Activated CD8-positive, alpha-beta T cell treated with anti-CD3 and anti-CD28 coated beads for 36 hours (primary cell): ENCODE data around the gene GATD1. TPM values are rescaled to one million over a fixed set of nuclear protein-coding genes. Genes with fewer than 3 reads are reported as not detected.

ENCODE experiments used
- ATAC-seq: fragments of 200-7000 bp; cut with Tn5 transposase; one replicate; pipeline ENCODE4 v1.10.0; 2021; ENCODE audit warnings: mild to moderate bottlenecking, moderate library complexity
- CTCF ChIA-PET: fragments of 350-600 bp; sonication (Branson Sonifier 250); formaldehyde crosslinking; loops from one replicate; lab custom pipeline; 2021; ENCODE audit warnings: antibody characterized with exemption; lab: Charles Lee
- POLR2A ChIA-PET: fragments of 350-600 bp; sonication (Branson Sonifier 250); formaldehyde crosslinking; loops from one replicate; lab custom pipeline; 2021; ENCODE audit warnings: antibody characterized with exemption; lab: Charles Lee
- DNase-seq: peaks from one replicate; pipeline ENCODE4 v3.0.0-alpha.2; 2020
- H3K27ac Mint-ChIP-seq: one replicate; pipeline ENCODE4 v1.8.0; 2021; ENCODE audit warnings: mild to moderate bottlenecking, mixed read lengths
- H3K27me3 Mint-ChIP-seq: one replicate; pipeline ENCODE4 v1.8.0; 2021; ENCODE audit warnings: mixed read lengths
- H3K36me3 Mint-ChIP-seq: one replicate; pipeline ENCODE4 v1.8.0; 2021; ENCODE audit warnings: low read depth, mixed read lengths
- H3K4me1 Mint-ChIP-seq: one replicate; pipeline ENCODE4 v1.8.0; 2021; ENCODE audit warnings: low read depth, mixed read lengths
- H3K4me3 Mint-ChIP-seq: one replicate; pipeline ENCODE4 v1.8.0; 2021; ENCODE audit warnings: mild to moderate bottlenecking, moderate library complexity, mixed read lengths
- H3K9me3 Mint-ChIP-seq: one replicate; pipeline ENCODE4 v1.8.0; 2021; ENCODE audit warnings: mixed read lengths
- intact Hi-C: fragments of 100-400 bp; cut with micrococcal nuclease; formaldehyde crosslinking; loops from one replicate; pipeline ENCODE4 v1.10.0; 2022
- total RNA-seq, 2 experiments: library from RNA; stranded (reverse); gene quantifications; one replicate each; pipeline ENCODE4 v1.2.3, GENCODE V29; 2021
- TF ChIP-seq, protein P1 (sequence below): fragments of 200-600 bp; IDR thresholded peaks from one replicate; pipeline ENCODE4 v1.8.0; 2022; ENCODE audit warnings: antibody characterized with exemption, mild to moderate bottlenecking

GATD1 gene
- total RNA-seq, 2 experiments from 2014 or later, result 45.8 to 48.8 TPM

DNA sequence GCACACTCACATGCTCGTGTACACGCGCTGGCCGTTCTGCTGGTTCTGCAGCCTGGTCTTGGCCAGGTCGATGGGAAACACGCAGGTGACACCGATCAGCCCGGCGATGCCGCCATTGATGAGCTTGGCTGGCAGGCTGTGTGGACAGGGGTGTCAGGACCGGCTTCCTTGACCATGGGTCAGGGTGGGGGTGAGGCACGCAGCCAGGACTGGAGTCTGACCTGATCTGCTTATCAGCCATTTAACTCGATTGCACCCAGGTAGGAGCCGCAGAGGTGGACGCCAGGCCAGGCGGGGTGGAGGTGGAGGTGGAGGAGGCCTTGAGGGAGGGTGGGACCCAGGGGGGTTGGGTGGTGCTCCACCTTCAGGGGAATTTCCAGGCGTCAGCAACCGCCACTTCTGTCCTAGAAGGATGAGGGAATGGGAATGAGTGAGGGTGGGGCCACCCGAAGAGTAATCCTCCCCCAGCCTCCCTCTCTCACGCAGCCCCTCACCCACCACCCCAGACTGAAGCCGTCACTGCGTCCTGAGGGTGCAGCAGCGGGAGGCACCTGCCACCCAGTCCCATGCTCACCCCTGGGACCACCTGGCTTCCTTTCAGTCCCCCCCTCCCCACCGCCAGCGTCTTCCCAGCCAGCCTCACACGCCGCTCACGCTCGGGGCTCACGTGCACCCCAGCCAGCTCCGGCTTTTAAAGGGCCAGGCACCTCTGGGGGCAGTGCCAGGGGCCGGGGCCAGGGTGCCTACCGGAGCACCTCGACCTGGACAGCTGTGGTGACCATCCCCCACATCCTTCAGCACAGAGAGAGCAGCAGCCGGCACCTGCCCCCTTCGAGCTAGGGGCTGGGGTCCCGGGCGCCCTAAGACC, 17.7 kb upstream of the GATD1 start:
- TF ChIP-seq, protein P1, sequence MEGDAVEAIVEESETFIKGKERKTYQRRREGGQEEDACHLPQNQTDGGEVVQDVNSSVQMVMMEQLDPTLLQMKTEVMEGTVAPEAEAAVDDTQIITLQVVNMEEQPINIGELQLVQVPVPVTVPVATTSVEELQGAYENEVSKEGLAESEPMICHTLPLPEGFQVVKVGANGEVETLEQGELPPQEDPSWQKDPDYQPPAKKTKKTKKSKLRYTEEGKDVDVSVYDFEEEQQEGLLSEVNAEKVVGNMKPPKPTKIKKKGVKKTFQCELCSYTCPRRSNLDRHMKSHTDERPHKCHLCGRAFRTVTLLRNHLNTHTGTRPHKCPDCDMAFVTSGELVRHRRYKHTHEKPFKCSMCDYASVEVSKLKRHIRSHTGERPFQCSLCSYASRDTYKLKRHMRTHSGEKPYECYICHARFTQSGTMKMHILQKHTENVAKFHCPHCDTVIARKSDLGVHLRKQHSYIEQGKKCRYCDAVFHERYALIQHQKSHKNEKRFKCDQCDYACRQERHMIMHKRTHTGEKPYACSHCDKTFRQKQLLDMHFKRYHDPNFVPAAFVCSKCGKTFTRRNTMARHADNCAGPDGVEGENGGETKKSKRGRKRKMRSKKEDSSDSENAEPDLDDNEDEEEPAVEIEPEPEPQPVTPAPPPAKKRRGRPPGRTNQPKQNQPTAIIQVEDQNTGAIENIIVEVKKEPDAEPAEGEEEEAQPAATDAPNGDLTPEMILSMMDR, result no peak
- Mint-ChIP-seq H3K36me3 (peaks cover 15% of the 10 kb centered on the region), H3K9me3 (no peaks in the 10 kb centered on the region), H3K27ac (no peak overlapping the region), H3K4me1 (peaks cover 14% of the 10 kb centered on the region), H3K27me3 (no peaks in the 10 kb centered on the region), H3K4me3 (peak overlapping the region; percentile 77)
- ChIA-PET POLR2A (interaction anchor here (0.6 to 2.8 kb wide), 4 partner anchors 9 to 48 kb away, joined by 3 to 8 read pairs (median 3); no protein-coding TSS in a partner anchor), CTCF (interaction anchor here (0.7 to 1.6 kb wide), 3 partner anchors 11 to 259 kb away, joined by 3 to 4 read pairs (median 3); no protein-coding TSS in a partner anchor)
- intact Hi-C loops, result no loop called here
- DNase-seq (peak; percentile 26), ATAC-seq (no peak)

DNA sequence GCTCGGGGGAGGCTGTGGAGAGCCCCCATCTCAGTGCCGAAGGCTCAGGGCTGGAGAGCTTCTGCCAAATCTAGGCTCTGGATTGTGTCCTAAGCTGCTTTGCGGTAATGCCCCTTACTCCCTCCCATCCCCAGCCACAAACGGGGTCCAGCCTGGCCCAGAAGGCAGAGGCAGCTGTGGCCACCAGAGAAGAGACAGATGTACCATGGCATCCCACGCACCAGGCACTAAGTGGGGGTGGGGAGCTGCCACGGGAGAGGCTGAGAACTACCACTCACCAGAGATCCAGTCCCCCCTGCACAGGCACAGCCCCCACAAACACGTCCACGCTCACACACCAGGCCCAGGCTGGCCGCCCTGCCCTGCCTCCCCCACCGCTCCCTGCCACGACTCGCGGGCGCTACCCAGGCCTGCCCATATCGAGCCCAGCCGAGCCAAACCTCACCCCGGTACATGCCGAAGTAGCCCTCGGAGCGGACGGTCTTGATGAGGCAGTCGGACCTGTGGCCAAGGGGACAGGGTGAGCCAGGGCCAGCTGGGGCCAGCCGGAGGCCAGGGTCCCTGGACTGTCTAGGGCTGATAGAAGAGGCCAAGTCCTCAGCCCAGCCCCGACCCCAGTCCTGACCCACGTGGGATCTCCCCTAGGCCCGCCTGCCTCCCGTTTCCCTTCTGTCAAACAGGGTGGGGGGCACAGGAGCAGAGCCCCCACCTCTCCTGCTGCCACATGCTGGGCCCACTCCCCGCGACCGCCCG, 16.9 kb upstream of the GATD1 start:
- TF ChIP-seq, protein P1, result no peak
- ChIA-PET POLR2A (interaction anchor here (0.6 to 2.8 kb wide), 6 partner anchors 8 to 66 kb away, joined by 3 to 8 read pairs (median 4); no protein-coding TSS in a partner anchor), CTCF (interaction anchor here (1.4 kb wide), 1 partner anchor 19 kb away, joined by 3 read pairs; no protein-coding TSS in a partner anchor)
- H3K4me3 Mint-ChIP-seq, result peak overlapping the region; percentile 77
- no peaks in the 10 kb centered on the region for H3K27me3 Mint-ChIP-seq
- no peak for ATAC-seq
- H3K9me3 Mint-ChIP-seq, result no peaks in the 10 kb centered on the region
- intact Hi-C loops, result no loop called here
- H3K27ac Mint-ChIP-seq, result no peak overlapping the region
- no peak for DNase-seq
- H3K4me1 Mint-ChIP-seq, result peaks cover 14% of the 10 kb centered on the region
- H3K36me3 Mint-ChIP-seq, result peaks cover 15% of the 10 kb centered on the region

DNA sequence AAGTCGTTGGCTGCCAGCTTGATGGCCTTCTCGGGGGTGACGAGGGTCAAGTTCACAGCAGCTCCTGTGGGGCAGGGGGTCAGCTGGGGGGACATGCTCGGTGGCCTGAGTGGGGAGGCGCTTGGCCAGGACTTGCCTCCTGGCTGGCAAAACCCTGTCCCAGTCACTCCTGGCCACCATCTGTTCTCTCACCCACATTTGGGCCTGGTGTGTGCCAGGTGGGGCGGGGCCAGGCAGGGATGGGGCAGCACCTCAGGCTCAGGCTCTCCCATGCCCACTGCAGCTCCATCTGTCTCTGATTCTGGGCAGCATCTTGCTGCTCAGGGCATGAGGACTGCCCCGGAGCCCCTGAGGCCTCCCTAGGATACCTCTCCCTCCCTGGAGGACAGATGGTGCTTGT, 16.3 kb upstream of the GATD1 start:
- peaks cover 14% of the 10 kb centered on the region for H3K4me1 Mint-ChIP-seq
- H3K27ac Mint-ChIP-seq, result no peak overlapping the region
- no peak for ATAC-seq
- peaks cover 15% of the 10 kb centered on the region for H3K36me3 Mint-ChIP-seq
- intact Hi-C loops, result no loop called here
- POLR2A ChIA-PET, result interaction anchor here (1.2 to 1.6 kb wide), 4 partner anchors 11 to 18 kb away, joined by 3 to 5 read pairs (median 4); no protein-coding TSS in a partner anchor
- no peaks in the 10 kb centered on the region for H3K9me3 Mint-ChIP-seq
- TF ChIP-seq, protein P1, result no peak
- H3K27me3 Mint-ChIP-seq, result no peaks in the 10 kb centered on the region
- peak overlapping the region; percentile 37 for H3K4me3 Mint-ChIP-seq
- no peak for DNase-seq
- CTCF ChIA-PET, result interaction anchor here (1.4 kb wide), 1 partner anchor 18 kb away, joined by 3 read pairs; no protein-coding TSS in a partner anchor

DNA sequence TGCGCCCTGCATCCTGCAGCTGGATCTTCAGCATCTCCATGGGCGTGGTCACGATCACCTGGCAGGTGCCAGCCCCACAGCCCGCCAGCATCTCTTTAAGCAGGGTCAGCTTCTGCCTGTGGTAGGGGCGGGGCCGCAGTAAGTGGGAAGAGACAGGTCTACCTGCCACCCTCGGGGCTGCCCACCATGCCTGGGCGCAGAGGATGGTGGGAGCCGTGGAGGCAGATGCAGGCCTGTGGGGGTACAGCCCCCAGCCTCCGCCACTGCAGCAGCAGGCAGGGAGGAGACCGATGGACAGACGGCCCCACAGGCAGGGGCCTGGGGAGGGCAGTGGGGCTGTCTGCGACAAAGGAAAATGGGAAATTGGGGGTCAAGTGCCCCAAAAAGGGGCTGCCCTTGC, 15.6 kb upstream of the GATD1 start:
- no peak for DNase-seq
- POLR2A ChIA-PET, result interaction anchor here (1.5 to 1.6 kb wide), 2 partner anchors 13 to 17 kb away, joined by 3 to 5 read pairs; no protein-coding TSS in a partner anchor
- TF ChIP-seq, protein P1, result no peak
- no peaks in the 10 kb centered on the region for H3K9me3 Mint-ChIP-seq
- ATAC-seq, result no peak
- H3K27ac Mint-ChIP-seq, result no peak overlapping the region
- CTCF ChIA-PET, result no interaction called here
- H3K27me3 Mint-ChIP-seq, result no peaks in the 10 kb centered on the region
- H3K4me3 Mint-ChIP-seq, result no peak overlapping the region
- peaks cover 15% of the 10 kb centered on the region for H3K36me3 Mint-ChIP-seq
- intact Hi-C loops, result no loop called here
- H3K4me1 Mint-ChIP-seq, result peaks cover 19% of the 10 kb centered on the region
